Activated CD4-positive, alpha-beta T cell treated with anti-CD3 and anti-CD28 coated beads, Interleukin-2, Interleukin-4, amounts not matched to agents 100 ng/mL and 50 ng/mL, durations not matched to agents 16 hours and 8 hours (primary cell): Measurements from ENCODE around the gene GADD45GIP1.
"Not testable (repeated sequence)": the region's sequence is repeated elsewhere in the genome, so short reads cannot be mapped to it uniquely, and the experiment has no call there.

Experiments used
- DNase-seq: peaks from one replicate; pipeline ENCODE4 v3.0.0-alpha.2; 2020; ENCODE audit warnings: low spot score

GADD45GIP1 gene

DNA sequence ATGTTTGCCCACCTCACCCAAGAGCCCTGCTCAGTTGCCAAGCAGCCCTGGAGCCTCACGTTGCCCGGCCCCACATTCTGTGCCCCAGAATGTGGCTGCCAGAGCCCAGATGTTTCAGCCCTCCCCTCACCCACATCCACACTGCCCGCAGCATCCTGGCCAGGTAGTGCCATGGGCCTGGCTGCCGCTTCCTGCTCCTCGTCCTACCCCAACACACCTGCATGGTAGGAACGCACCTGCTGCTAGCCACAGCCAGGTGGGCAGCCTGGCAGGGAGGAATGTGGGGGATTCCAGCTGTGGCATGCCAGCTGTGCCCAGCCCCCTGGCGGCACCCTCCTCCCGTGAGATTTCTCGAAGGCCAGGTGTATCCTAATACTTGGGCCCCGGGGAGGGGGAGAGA lies 30.8 kb upstream of the GADD45GIP1 start:
- no peak for DNase-seq

DNA sequence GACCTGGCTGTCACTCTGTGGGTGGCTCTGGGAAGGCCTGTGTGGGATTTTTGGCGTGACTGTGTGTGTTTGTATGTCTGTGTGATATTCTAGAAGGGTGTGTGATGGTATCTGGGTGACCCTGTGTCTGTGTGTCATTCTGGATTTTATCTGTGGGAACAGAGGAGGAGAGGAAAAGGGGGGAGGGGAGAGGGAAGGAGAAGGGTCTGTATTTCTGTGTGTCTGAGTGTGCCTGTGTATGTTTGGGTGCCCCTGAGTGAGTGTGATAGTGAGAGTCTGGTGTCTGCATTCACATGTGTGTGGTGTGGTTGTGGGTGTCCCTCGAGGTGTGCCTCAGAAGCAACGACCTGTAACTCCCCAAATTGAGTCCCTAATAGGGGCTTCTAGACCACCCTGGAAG lies 30.2 kb upstream of the GADD45GIP1 start:
- no peak for DNase-seq

DNA sequence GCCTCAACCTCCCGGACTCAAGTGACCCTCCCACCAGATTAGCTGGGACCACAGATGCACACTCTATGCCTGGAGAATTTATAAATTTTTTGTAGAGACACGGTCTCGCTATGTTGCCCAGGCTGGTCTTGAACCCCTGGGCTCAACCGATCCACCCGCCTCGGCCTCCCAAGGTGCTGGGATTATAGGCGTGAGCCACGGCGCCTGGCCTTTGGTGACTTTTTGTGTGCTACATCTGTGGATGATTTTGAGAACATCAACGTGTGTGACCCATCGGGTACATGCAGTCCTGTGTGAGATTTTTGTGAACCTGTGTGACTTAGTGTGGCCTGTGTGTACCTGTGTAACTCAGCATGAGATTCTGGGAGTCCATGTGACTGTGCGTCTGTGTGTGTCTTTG lies 29.7 kb upstream of the GADD45GIP1 start:
- no peak for DNase-seq

DNA sequence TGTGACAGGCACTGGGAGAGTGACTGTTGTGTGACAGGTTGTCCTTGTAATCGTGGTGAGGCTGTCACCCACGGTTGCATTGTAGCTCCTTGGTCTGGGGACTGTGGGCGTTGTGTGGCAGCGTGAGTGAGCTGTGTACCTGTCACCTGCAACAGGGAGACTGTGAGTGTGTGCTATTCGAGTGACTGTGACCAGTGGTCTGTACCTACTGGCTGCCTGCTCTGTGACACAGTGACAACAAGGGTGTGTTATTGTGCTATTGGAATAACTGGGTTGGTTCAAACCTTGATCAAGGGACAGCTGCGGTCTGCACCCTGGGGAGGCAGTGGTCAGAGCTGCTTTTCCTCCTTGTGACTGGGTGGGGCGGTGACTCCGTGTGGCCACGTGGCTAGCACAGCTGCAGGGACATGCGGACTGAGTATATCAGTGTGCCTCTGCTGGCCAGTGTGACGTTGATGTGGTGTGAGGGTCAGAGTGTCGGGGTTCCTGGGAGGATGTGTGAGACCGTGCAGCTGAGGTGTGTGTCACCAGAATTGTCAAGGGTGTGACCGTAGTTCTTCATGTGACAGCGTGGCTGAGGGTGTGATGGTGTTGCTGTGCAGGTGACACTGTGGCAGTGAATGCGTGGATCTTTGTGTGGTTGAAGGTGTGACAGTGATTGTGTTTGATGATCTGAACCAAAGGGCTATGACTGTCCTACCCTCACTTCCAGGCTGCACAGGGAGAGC lies 28.2 kb upstream of the GADD45GIP1 start:
- DNase-seq = no peak

DNA sequence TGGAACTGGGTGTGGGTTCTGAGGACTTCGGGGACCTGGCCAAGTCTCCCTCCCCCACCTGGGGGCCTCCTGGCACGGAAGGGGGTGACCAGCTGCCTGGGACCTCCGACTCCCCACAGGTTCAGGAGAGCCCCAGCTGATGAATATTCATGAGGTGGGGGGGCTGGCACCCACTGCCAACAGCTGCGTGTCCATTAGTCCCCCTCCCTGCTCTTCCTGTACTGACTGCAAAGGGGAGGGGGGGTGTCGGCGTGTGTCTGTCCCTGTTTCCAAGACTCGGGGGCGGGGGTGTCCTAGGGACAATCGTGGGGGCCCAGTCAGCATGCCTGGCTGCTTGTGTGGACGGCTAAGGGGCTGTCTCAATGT lies 27.6 kb upstream of the GADD45GIP1 start:
- no peak for DNase-seq

DNA sequence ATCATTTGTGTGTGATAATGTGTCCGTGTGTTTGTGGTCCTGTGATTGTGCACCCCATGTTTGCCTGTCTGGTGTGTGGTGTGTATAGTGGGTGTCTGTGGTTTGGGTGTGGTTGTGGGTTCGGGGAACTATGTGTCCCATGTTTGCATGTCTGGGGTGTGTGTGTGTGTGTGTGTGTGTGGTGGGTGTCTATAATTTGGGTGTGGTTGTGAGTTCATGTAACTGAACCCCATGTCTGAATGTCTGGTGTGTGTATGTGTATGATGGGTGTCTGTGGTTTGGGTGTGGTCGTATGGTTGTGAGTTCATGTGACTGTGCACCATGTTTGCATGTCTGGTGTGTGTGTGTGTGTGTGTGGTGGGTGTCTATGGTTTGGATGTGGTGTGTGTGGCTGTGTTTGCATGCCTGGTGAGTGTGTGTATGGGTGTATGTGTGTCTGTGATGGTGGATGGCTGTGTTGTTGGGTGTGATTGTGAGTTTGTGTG lies 27.2 kb upstream of the GADD45GIP1 start:
- no peak for DNase-seq

DNA sequence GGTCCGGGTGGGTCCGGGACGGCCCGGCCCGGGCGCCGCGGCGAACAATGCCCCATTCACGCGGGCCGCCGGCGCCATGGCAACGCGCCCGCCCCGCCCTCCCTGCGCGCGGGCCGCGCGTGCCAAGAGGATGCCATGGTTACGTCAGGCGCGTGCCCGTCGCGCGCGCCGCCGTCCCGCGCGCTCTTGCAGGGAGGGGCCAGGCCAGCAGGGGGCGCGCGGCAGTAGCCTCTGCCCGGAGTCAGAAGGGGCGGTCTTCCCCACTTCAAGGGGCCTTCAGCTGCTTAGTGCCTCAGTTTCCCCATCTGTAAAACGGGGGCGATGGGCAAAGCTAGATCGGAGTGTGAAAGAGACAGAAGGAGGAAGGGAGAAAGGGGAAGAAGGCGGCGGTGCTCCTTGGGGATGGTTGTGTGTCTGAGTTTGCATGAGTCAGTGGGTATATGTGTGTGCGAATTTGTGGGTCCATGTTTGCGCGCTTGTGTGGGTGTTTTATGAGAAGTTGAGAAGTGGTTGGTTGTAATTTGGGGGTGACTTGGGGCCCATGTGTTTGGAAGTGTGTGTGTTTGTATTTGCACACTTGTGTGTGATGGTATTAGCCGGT lies 26.6 kb upstream of the GADD45GIP1 start:
- peak; percentile 74 for DNase-seq

DNA sequence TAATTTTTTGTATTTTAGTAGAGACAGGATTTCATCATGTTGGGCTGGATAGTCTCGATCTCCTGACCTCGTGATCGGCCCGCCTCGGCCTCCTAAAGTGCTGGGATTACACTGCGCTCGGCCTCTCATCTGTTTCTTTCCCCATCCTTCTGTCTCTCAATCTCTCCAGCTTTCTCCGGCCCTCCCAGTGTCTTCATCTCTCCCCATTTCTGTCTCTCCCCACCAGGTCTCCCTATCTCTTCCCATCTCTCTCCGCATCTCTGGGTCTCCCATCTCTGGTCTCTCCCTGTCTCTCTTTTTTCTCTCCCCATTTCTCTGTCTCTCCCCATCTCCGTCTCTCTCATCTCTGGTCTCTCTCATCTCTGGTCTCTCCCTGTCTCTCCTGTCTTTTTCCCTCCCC lies 26.1 kb upstream of the GADD45GIP1 start:
- no peak for DNase-seq

DNA sequence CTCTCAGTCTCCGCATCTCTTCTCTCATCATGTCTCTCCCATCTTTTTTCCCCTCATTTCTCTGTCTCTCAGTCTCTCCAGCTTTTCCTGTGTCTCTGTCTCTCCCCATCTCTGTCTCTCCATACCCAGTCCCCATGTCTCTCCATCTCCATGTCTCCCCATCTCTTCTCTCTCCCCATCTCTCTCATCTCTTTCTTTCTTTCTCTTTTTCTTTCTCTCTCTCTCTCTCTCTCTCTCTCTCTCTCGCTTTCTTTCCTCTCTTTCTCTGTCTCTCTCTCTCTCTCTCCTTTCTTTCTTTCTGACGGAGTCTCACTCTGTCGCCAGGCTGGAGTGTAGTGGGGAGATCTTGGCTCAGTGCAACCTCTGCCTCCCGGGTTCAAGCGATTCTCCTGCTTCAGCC lies 25.6 kb upstream of the GADD45GIP1 start:
- DNase-seq = no peak

DNA sequence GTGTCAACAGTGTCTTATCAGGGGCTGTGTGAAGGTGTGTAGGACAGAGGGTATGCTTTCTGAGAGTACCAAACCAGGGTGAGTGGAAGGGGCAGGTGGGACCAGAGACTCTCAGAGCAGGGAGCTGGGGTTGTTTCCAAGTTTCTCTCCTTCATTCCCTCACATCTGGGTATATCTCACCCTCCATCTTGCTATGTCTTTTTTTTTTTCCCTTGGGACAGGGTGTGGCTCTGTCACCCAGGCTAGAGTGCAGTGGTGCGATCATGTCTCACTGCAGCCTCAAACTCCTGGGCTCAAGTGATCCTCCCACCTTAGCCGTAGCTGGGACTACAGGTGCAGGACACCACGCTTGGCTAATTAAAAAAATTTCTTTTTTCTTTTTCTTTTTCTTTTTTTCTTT lies 23.0 kb upstream of the GADD45GIP1 start:
- no peak for DNase-seq

DNA sequence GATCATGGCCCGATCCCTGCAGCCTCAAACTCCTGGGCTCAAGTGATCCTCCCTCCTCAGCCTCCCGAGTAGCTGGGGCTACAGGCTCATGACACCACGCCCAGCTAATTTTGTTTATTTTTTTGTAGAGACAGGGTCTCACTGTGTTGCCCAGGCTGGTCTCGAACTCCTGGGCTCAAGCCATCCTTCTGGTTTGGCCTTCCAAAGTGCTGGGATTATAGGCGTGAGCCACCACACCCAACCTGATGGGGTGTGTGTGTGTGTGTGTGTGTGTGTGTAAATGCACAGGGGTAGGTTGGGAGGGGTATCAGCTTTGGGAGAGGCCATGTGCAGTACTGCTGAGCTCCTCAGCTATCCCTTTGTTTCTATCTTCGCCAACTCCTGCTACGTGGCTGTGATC lies 19.1 kb upstream of the GADD45GIP1 start:
- not testable (repeated sequence) for DNase-seq

DNA sequence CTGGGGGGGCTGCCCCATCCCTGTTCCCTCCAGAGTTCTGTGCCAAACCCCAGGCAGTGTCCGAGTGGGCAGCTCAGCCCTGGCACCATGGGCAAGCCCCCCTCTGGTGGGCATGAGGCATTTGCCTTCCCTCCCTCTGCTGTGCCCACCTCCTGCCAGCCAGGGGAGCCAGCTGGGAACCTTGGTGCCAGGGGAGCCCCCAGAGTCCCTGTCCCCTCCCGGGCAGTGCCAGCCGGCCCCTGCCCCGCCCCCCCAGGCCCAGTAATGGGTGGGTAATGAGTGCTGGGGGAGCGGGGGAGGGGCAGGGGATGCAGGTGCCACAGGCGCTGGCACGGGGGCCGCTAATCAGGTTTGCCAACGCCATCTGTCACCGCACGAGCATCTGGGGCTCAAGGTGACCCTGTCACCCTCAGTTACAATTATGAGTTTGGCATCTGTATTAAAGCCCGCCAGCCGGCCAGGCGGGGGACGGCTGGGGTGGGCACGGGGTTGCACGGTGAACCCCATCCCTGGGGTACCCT lies 18.3 kb upstream of the GADD45GIP1 start:
- DNase-seq = no peak

DNA sequence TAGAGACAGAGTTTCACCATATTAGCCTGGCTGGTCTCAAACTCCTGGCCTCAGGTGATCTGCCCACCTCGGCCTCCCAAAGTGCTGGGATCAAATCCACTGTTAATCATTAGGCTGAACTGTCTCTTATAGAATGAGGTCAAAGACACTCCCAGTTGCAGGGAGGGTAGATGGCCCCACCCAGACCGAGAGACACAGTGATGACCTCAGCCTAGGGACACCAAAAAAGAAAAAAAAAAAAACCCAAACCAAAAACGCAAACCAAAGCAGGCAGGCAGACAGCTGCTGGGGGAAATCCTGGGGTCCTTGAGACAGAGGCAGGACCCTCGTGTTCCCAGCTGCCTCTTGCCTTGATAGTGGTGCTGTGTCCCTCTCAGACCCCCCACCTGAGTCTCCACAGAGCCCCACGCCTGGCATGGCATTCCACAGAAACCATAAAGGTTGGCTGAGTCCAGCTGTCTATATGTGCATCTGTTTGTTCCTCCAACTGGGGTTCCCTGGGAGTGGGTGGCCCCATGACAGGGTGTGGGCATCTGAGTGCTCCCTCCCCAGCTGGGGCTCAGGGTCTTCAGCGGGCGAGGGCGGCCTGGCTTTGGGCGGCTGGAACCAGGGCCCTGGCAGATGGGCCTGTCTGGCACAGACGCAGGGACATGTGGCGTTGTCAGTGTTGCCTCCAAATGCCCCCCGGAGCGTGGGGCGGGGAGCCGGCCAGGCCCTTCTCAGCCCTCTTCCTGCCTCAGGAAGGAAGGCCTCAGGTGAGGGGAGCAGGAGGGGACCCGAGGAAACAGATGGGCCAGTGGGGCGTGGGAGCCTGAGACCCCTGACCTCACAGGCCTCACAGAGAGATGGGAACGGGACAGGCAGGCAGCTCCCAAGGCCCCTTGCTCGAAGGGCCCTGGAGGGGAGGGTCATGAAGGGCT lies 17.5 kb upstream of the GADD45GIP1 start:
- DNase-seq = no peak

DNA sequence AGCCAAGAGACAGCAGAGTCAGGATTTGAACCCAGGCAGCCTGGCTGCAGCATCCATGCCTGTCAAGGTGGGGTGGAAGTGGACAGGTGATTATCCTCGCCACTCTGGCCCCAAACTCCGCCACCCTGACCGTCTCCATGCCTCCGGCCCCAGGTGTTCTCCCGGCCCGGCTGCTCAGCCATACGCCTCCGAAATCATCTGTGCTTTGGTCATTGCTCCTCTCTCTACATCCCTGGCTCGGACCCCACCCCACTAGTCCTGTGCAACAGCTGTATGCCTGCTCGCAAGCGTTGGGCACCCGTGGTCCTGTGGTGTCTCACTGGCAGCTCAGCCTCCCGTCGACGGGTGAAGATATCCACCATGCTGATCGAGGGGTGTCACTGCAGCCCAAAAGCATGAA lies 16.2 kb upstream of the GADD45GIP1 start:
- DNase-seq = no peak

DNA sequence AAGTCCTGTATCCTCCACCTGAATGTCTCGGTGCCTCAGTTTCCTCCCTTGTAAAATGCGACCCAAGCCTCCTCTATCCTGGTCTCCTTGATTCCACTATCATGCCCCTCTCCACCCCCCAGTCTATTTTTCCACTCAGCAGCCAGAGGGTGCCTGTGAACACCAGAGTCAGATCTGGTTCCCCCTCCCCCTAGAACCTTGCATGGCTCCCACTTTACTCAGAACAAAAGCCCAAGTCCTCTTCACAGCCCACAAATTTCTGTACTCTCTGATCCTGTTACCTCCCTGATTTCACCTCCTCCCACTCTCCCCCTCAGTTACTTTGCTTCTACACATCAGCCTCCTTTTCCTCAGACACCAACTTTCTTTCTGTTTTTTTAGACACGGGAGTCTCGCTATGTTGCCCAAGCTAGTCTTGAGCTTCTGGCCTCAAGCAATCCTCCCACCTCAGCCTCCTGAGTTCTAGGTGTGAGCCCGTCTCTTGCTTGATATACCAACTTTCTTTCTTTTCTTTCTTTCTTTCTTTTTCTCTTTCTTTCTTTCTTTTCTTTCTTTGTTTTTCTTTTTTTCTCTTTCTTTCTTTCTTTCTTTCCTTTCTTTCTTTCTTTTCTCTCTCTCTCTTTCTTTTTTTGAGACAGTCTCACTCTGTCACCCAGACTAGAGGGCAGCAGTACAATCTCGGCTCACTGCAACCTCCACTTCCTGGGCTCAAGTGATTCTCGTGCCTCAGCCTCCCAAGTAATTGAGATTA lies 13.2 kb upstream of the GADD45GIP1 start:
- no peak for DNase-seq

DNA sequence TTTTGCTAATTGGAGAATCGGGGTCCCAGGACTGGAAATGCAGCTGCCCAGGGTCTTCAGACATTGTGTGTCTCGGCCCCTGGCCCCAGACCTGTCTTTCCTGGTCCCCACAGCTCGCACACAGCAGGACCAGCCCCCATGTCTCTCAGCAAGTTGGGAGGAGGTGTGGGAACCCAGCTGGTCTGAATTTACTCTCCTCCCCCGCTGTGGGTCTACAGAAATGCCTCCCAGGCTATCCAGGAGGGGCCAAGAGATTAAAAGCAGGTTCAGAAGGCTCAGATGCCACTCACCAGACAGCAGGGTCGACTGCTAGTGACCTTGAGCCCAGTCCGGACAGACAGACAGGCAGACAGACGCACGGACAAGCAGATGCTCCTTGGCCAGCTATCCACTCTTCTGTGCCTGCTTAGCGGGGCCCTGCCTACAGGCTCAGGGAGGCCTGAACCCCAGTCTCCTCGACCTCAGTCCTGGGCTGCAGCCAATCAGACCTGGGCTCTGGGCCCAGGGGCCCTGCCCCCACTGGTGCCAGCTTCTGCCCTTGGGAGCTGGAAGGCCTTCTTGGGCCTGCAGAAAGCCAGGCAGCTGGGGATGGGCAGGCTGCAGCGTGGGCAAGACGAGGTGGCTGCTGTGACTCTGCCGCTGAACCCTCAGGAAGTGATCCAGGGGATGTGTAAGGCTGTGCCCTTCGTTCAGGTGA lies 12.4 kb upstream of the GADD45GIP1 start, which contains the start of gene DAND5:
DAND5 (plus strand) TSS at position 285 of the 697 bp plus-strand sequence; CDS start at position 370, 85 bp downstream.
- no peak for DNase-seq

DNA sequence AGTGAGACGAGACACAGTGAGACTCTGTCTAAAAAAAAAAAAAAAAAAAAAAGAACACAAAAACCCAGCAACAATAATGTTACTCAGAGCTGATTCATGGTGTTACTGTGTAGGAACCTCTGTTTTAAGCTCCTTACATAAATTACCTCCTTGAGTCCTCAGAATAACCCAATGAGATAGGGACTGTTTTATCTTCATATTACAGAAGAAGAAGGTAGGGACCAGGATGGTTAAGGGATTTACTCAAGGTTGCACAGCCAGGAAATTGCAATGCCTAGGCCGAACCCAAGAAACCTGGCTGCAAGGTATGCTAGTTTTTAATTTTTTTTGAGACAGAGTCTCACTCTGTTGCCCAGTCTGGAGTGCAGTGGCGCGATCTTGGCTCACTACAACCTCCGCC lies 10.9 kb upstream of the GADD45GIP1 start:
- DNase-seq = no peak

DNA sequence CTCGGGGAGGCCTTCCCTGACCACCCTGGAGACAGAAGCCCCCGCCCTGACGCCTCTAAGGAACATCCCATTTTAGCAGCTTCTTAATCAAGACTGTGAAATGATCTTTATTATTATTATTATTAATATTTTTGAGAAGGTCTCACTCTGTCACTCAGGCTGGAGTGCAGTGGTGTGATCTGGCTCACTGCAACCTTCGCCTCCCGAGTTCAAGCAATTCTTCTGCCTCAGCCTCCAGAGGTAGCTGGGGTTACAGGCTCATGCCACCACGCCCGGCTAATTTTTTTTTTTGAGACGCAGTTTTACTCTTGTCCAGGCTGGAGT lies 8.8 kb upstream of the GADD45GIP1 start:
- no peak for DNase-seq

DNA sequence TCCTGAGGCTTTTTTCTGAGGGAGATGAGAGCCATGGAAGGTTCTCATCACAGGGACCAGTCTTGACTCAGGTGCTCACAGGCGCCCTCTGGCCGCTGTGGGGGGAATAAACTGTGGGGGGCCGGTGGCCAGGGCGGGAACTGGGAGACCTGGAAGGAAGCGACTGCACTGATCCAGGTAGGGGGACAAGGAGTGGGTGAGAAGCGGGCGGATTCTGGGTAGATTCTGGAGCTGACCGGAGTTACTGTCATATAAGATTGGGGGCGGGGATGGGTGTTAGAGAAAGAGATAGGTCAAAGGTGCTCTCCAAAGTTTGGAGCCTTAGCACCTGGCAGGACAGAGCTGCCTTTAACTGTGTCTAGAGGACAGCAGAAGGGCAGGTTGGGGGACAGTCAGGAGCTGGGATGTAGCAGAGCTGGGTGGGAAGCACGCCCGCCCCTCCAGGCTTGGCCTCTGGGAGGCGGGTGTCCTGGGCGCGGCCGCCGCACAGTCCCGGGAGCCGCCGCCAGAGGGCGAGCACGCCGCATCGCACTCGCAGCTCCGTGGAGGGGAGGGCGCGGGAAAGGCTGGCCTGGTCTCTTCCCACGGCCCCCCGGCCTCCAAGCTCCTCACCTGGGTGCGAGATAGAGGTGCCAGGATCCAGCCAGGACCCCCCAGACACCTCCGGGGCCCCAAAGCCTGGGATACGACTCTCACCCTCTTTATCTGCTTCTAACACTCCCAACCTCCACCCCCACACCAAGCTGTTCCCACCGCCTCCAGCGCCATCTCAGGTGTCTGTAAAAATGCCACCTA lies 8.2 kb upstream of the GADD45GIP1 start:
- peak; percentile 89 for DNase-seq

DNA sequence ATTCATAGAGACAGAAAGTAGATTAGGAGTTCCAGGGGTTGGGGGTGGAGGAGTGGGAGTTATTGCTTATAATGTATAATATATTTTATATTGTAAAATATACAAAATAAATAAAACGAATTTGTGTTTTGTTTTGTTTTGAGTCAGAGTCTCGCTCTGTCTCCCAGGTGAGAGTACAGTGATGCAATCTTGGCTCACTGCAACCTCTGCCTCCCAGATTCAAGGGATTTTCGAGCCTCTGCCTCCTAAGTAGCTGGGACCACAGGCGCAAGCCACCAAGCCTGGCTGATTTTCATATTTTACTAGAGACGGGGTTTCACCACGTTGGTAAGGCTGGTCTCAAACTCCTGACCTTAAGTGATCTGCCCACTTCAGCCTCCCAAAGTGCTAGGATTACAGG lies 2.5 kb upstream of the GADD45GIP1 start:
- no peak for DNase-seq
